ENCODE results near the gene DRICH1.
A peak's percentile ranks its signal among the peaks of the same experiment; 100 is the strongest.
"Not testable (repeated sequence)": the region's sequence is repeated elsewhere in the genome, so short reads cannot be mapped to it uniquely, and the experiment has no call there.

Gene DRICH1

GRCh38 chr22:23632178-23632577 lies at the start of gene DRICH1:
DRICH1 (minus strand) TSS chr22:23632321; CDS start chr22:23632023, 298 bp downstream.
- no peak for DNase-seq

- DNase-seq, result no peak
These were observed 49.1 kb upstream of the DRICH1 start for GRCh38 chr22:23681026-23681809.

GRCh38 chr22:23678133-23678532 lies 46.0 kb upstream of the DRICH1 start:
- no peak for DNase-seq

GRCh38 chr22:23677701-23677995 lies 45.5 kb upstream of the DRICH1 start:
- DNase-seq, result no peak

- not testable (repeated sequence) for DNase-seq
These were observed 45.0 kb upstream of the DRICH1 start for GRCh38 chr22:23676841-23677700.

- DNase-seq, result peak in 1 of 58 donors; percentile 30
These were observed 43.6 kb upstream of the DRICH1 start for GRCh38 chr22:23675502-23676415.

- not testable (repeated sequence) for DNase-seq
These were observed 42.9 kb upstream of the DRICH1 start for GRCh38 chr22:23674886-23675501.

- no peak for DNase-seq
These were observed 41.9 kb upstream of the DRICH1 start for GRCh38 chr22:23673826-23674690.

GRCh38 chr22:23673050-23673620 lies 41.0 kb upstream of the DRICH1 start:
- DNase-seq, result no peak

GRCh38 chr22:23672307-23673049 lies 40.4 kb upstream of the DRICH1 start:
- DNase-seq, result not testable (repeated sequence)

GRCh38 chr22:23671387-23671786 lies 39.3 kb upstream of the DRICH1 start:
- DNase-seq, result not testable (repeated sequence)

- peak in 1 of 58 donors; percentile 4 for DNase-seq
These were observed 38.5 kb upstream of the DRICH1 start for GRCh38 chr22:23670378-23671295.

- not testable (repeated sequence) for DNase-seq
These were observed 28.3 kb upstream of the DRICH1 start for GRCh38 chr22:23660381-23660780.

- no peak for DNase-seq
These were observed 25.6 kb upstream of the DRICH1 start for GRCh38 chr22:23657727-23658126.

- no peak for DNase-seq
These were observed 23.9 kb upstream of the DRICH1 start for GRCh38 chr22:23655891-23656475.

- no peak for DNase-seq
These were observed 20.6 kb upstream of the DRICH1 start for GRCh38 chr22:23652711-23653110.

GRCh38 chr22:23652286-23652685 lies 20.2 kb upstream of the DRICH1 start:
- no peak for DNase-seq

Data from anterior cingulate cortex (tissue), 58 donors.